DOHH2 (cell line): Measurements from ENCODE around the gene LZTR1.

Experiments used
- H3F3A ChIP-seq: fragments of 200-600 bp; sonication (generic), shearing (Covaris generic); 2 replicates; pipeline ENCODE4 v1.6.0; 2016; ENCODE audit warnings: antibody characterized with exemption, mild to moderate bottlenecking; ENCODE audit not compliant: control insufficient read depth, insufficient read depth
- H3K27ac ChIP-seq: fragments of 200-600 bp; sonication (generic); 2 replicates; pipeline ENCODE4 v1.5.1; 2014; ENCODE audit warnings: low read depth, mild to moderate bottlenecking, low read length, moderate library complexity
- H3K27me3 ChIP-seq: fragments of 200-600 bp; sonication (generic); 2 replicates; pipeline ENCODE4 v1.6.1; 2014; ENCODE audit warnings: mild to moderate bottlenecking, low read length, mixed read lengths; ENCODE audit not compliant: control insufficient read depth
- H3K36me3 ChIP-seq: fragments of 200-600 bp; sonication (generic); 2 replicates; pipeline ENCODE4 v1.6.1; 2014; ENCODE audit warnings: mild to moderate bottlenecking, low read length, moderate library complexity, mixed read lengths; ENCODE audit not compliant: control insufficient read depth
- H3K4me1 ChIP-seq: fragments of 200-600 bp; sonication (generic); 2 replicates; pipeline ENCODE4 v1.6.1; 2014; ENCODE audit warnings: mild to moderate bottlenecking, low read length, mixed read lengths; ENCODE audit not compliant: control insufficient read depth
- H3K4me2 ChIP-seq: fragments of 200-600 bp; sonication (generic); 2 replicates; pipeline ENCODE4 v1.6.0; 2014; ENCODE audit warnings: mild to moderate bottlenecking, low read length, moderate library complexity
- H3K4me3 ChIP-seq: fragments of 200-600 bp; sonication (generic); 2 replicates; pipeline ENCODE4 v1.5.1; 2014; ENCODE audit warnings: mild to moderate bottlenecking, low read length, mixed read lengths
- H3K79me2 ChIP-seq: fragments of 200-600 bp; sonication (generic); 2 replicates; pipeline ENCODE4 v1.6.1; 2014; ENCODE audit warnings: mild to moderate bottlenecking, low read length, mixed read lengths; ENCODE audit not compliant: control insufficient read depth
- H3K9me2 ChIP-seq: fragments of 200-600 bp; sonication (generic); replicated peaks from 2 replicates; pipeline ENCODE4 v1.6.1; 2014; ENCODE audit warnings: mild to moderate bottlenecking, low read length, mixed read lengths; ENCODE audit not compliant: control insufficient read depth
- H3K9me3 ChIP-seq: fragments of 200-600 bp; sonication (generic); 2 replicates; pipeline ENCODE4 v1.6.1; 2014; ENCODE audit warnings: antibody characterized with exemption, low read length, mixed read lengths; ENCODE audit not compliant: control insufficient read depth, insufficient read depth
- H4K20me1 ChIP-seq: fragments of 200-600 bp; sonication (generic); 2 replicates; pipeline ENCODE4 v1.6.0; 2014; ENCODE audit warnings: low read depth, mild to moderate bottlenecking, antibody characterized with exemption, low read length, moderate library complexity; ENCODE audit not compliant: control insufficient read depth, insufficient read depth
- EZH2phosphoT487 ChIP-seq: fragments of 200-600 bp; sonication (generic); IDR thresholded peaks from 2 replicates; pipeline ENCODE4 v1.6.1; 2017; ENCODE audit warnings: borderline replicate concordance, mild to moderate bottlenecking, antibody characterized with exemption, low read length, moderate library complexity, mixed read lengths
- TF ChIP-seq, protein P1 (sequence below): fragments of 200-600 bp; sonication (generic); IDR thresholded peaks from one replicate; pipeline ENCODE4 v1.5.1; 2014; ENCODE audit warnings: antibody characterized with exemption, mild to moderate bottlenecking, low read depth, low read length; ENCODE audit not compliant: poor library complexity, severe bottlenecking

LZTR1 gene

GRCh38 chr22:20980938-20981722 is 967 bp upstream of the LZTR1 start:
- TF ChIP-seq EZH2phosphoT487 = no peak
- TF ChIP-seq, protein P1, sequence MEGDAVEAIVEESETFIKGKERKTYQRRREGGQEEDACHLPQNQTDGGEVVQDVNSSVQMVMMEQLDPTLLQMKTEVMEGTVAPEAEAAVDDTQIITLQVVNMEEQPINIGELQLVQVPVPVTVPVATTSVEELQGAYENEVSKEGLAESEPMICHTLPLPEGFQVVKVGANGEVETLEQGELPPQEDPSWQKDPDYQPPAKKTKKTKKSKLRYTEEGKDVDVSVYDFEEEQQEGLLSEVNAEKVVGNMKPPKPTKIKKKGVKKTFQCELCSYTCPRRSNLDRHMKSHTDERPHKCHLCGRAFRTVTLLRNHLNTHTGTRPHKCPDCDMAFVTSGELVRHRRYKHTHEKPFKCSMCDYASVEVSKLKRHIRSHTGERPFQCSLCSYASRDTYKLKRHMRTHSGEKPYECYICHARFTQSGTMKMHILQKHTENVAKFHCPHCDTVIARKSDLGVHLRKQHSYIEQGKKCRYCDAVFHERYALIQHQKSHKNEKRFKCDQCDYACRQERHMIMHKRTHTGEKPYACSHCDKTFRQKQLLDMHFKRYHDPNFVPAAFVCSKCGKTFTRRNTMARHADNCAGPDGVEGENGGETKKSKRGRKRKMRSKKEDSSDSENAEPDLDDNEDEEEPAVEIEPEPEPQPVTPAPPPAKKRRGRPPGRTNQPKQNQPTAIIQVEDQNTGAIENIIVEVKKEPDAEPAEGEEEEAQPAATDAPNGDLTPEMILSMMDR = no peak
- Histone ChIP-seq H3K36me3 (peaks cover 23% of the 10 kb centered on the region), H3K27ac (peak overlapping the region; percentile 59)

DNA sequence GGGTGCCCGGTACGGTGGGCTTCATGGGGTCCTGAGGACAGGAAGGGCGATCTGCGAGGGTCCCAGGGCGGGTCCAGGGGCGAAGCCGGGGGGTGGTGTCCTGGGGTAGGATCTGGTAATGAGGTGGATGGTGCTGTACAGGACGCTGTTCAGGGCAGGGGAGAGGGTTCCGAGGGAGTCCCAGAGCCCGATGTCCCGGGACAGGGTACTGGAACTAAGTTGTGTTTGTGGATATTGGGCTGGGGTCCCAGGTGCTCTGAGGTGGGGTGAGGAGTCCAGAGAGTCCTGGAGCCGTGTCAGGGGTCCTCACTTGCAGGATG is 426 bp downstream of the LZTR1 start:
- Histone ChIP-seq H3K27ac (peak overlapping the region; percentile 59; the same call in 1 of the 2 replicates), H3K36me3 (peaks cover 31% of the 10 kb centered on the region), H3K4me3 (peak overlapping the region; percentile 100), H3K4me1 (peaks cover 20% of the 10 kb centered on the region), H3K9me3 (peaks cover 11% of the 10 kb centered on the region; the same call in 1 of the 2 replicates), H3K4me2 (peak overlapping the region; percentile 92), H3K9me2 (no peaks in the 10 kb centered on the region), H4K20me1 (no peaks in the 10 kb centered on the region), H3K79me2 (peaks cover 29% of the 10 kb centered on the region), H3K27me3 (no peaks in the 10 kb centered on the region), H3F3A (no peaks in the 10 kb centered on the region)
- TF ChIP-seq EZH2phosphoT487 = no peak
- TF ChIP-seq, protein P1 = no peak

More at GRCh38 chr22:20980938-20981722, 967 bp upstream of the LZTR1 start:
- peaks cover 11% of the 10 kb centered on the region; the same call in 1 of the 2 replicates for H3K9me3 ChIP-seq
- peaks cover 20% of the 10 kb centered on the region for H3K4me1 ChIP-seq
- H4K20me1 ChIP-seq = no peaks in the 10 kb centered on the region
- no peaks in the 10 kb centered on the region for H3K9me2 ChIP-seq
- H3K4me2 ChIP-seq = peak overlapping the region; percentile 92
- H3K79me2 ChIP-seq = peaks cover 29% of the 10 kb centered on the region
- H3K27me3 ChIP-seq = no peaks in the 10 kb centered on the region
- peak overlapping the region; percentile 100 for H3K4me3 ChIP-seq
- no peaks in the 10 kb centered on the region for H3F3A ChIP-seq

GRCh38 chr22:20983081-20983771 is 1.1 kb downstream of the LZTR1 start:
- H3K79me2 ChIP-seq = peaks cover 29% of the 10 kb centered on the region
- H3K4me1 ChIP-seq = peaks cover 20% of the 10 kb centered on the region
- H3K36me3 ChIP-seq = peaks cover 38% of the 10 kb centered on the region
- H3K9me2 ChIP-seq = no peaks in the 10 kb centered on the region
- peaks cover 10% of the 10 kb centered on the region; the same call in 1 of the 2 replicates for H3K9me3 ChIP-seq
- H3K27ac ChIP-seq = no peak overlapping the region
- no peaks in the 10 kb centered on the region for H4K20me1 ChIP-seq
- peak overlapping the region; percentile 92 for H3K4me2 ChIP-seq
- TF ChIP-seq, protein P1 = no peak
- no peak for TF ChIP-seq EZH2phosphoT487
- H3F3A ChIP-seq = no peaks in the 10 kb centered on the region
- H3K4me3 ChIP-seq = peak overlapping the region; percentile 100
- H3K27me3 ChIP-seq = no peaks in the 10 kb centered on the region
